Panc1 (cell line): ENCODE results near the gene PCF11. TPM values are rescaled to one million over a fixed set of nuclear protein-coding genes. Genes with fewer than 3 reads are reported as not detected.

Source experiments
- ATAC-seq: fragments of 200-7000 bp; cut with Tn5 transposase; 2 replicates; pipeline ENCODE4 v1.9.1; 2020; ENCODE audit warnings: mild to moderate bottlenecking, moderate library complexity
- BruUV-seq: library from RNA; stranded (reverse); fragments of 400-500 nt; replicated peaks from 2 replicates; lab custom pipeline; 2021; lab: Mats Ljungman, UMichigan
- CTCF ChIA-PET: fragments of 300-600 bp; sonication (Branson Sonifier 250); formaldehyde crosslinking; loops from one replicate; lab custom pipeline; 2022; ENCODE audit warnings: antibody characterized with exemption; lab: Charles Lee
- POLR2A ChIA-PET: fragments of 300-600 bp; sonication (Branson Sonifier 250); formaldehyde crosslinking; loops from one replicate; lab custom pipeline; 2022; ENCODE audit warnings: antibody characterized with exemption; lab: Charles Lee
- DNase-seq: peaks from one replicate; pipeline ENCODE4 v3.0.0-alpha.2; 2010; ENCODE audit warnings: low read depth, low spot score
- H3K27ac ChIP-seq: 2 replicates; pipeline ENCODE4 v1.5.1; 2011; ENCODE audit warnings: mild to moderate bottlenecking, low read length, inconsistent platforms
- H3K27me3 ChIP-seq: fragments of 200-500 bp; sonication (Bioruptor generic); 2 replicates; pipeline ENCODE4 v1.6.0; 2014; ENCODE audit warnings: low read length, inconsistent platforms; ENCODE audit not compliant: control insufficient read depth, insufficient read depth
- H3K36me3 ChIP-seq: fragments of 200-500 bp; sonication (Bioruptor generic); 2 replicates; pipeline ENCODE4 v1.5.1; 2014; ENCODE audit warnings: inconsistent platforms, mild to moderate bottlenecking, low read length, moderate library complexity; ENCODE audit not compliant: control insufficient read depth, insufficient read depth
- H3K4me1 ChIP-seq: 2 replicates; pipeline ENCODE4 v1.5.1; 2011; ENCODE audit warnings: inconsistent platforms, mild to moderate bottlenecking, low read length, moderate library complexity; ENCODE audit not compliant: control insufficient read depth, insufficient read depth
- H3K4me3 ChIP-seq, 2 experiments: 2 replicates each; pipeline ENCODE4 v1.5.1; 2011 to 2012; ENCODE audit warnings: low read depth in 2 of 2, low read length in 2 of 2, mild to moderate bottlenecking in 2 of 2, inconsistent platforms in 1 of 2, moderate library complexity in 1 of 2
- H3K9me3 ChIP-seq: fragments of 200-500 bp; sonication (Bioruptor generic); 2 replicates; pipeline ENCODE4 v1.5.1; 2014; ENCODE audit warnings: low read depth, mild to moderate bottlenecking, inconsistent platforms, low read length, moderate library complexity; ENCODE audit not compliant: control insufficient read depth, insufficient read depth
- POLR2AphosphoS5 ChIP-seq: IDR thresholded peaks from 2 replicates; pipeline ENCODE4 v1.6.1; 2012; ENCODE audit warnings: mild to moderate bottlenecking, low read depth, low read length, moderate library complexity
- SIN3A ChIP-seq: IDR thresholded peaks from 2 replicates; pipeline ENCODE4 v1.6.1; 2012; ENCODE audit warnings: low read depth, mild to moderate bottlenecking, low read length, moderate library complexity, borderline replicate concordance; ENCODE audit not compliant: insufficient read depth
- TCF7L2 ChIP-seq: IDR thresholded peaks from 2 replicates; pipeline ENCODE4 v1.6.1; 2011; ENCODE audit warnings: mild to moderate bottlenecking, low read depth, low read length, inconsistent platforms
- in situ Hi-C: cut with HindIII; loops from 2 replicates; pipeline ENCODE4 v1.10.0; 2016; ENCODE audit warnings: low sequenced_read_pairs, low pct_unique_long_range_greater_than_20kb
- intact Hi-C: fragments of 100-400 bp; cut with micrococcal nuclease; formaldehyde crosslinking; loops from one replicate; pipeline ENCODE4 v1.10.0; 2022; ENCODE audit not compliant: unreplicated experiment
- total RNA-seq: library from RNA; stranded (reverse); gene quantifications from one replicate; pipeline ENCODE4 v1.2.1, GENCODE V29; 2021; ENCODE audit not compliant: unreplicated experiment
- TF ChIP-seq, protein P1 (sequence below): fragments of 450-650 bp; IDR thresholded peaks from 2 replicates; pipeline ENCODE4 v1.5.1; 2017; ENCODE audit warnings: mild to moderate bottlenecking
- TF ChIP-seq, protein P2 (sequence below), 2 experiments: IDR thresholded peaks; 2 replicates each; pipeline ENCODE4 v1.6.1; 2011 to 2012; ENCODE audit warnings: low read depth in 2 of 2, control low read depth in 1 of 2, low read length in 1 of 2, mild to moderate bottlenecking in 1 of 2, moderate library complexity in 1 of 2; ENCODE audit not compliant: insufficient read depth in 1 of 2

The PCF11 gene
- total RNA-seq, 1 experiment from 2014 or later, result 56.6 TPM

DNA sequence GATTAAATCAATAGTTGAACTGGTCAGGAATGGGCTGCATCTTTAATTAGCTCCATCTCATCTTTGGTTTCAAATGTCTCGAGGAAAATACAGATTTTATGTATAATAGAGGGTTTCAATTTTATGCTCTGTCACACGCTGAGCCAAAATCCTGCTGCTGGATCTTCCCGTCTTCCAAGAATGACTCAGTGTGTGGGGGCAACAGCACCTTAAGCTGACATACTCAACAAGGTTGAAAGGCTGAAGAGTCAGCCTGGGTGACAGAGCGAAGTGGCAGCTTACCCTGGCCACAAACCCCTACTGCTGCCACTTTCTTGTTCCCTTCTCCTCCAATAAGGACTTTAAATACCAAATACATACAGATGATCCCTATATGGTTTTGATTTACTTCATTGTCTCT lies 9.0 kb upstream of the PCF11 start:
- no peaks in the 10 kb centered on the region for H3K9me3 ChIP-seq
- no peaks in the 10 kb centered on the region for H3K36me3 ChIP-seq
- in situ Hi-C loops, result no loop called here
- no TSS peak for BruUV-seq
- TF ChIP-seq POLR2AphosphoS5 (no peak), SIN3A (no peak), TCF7L2 (no peak)
- TF ChIP-seq, protein P1, sequence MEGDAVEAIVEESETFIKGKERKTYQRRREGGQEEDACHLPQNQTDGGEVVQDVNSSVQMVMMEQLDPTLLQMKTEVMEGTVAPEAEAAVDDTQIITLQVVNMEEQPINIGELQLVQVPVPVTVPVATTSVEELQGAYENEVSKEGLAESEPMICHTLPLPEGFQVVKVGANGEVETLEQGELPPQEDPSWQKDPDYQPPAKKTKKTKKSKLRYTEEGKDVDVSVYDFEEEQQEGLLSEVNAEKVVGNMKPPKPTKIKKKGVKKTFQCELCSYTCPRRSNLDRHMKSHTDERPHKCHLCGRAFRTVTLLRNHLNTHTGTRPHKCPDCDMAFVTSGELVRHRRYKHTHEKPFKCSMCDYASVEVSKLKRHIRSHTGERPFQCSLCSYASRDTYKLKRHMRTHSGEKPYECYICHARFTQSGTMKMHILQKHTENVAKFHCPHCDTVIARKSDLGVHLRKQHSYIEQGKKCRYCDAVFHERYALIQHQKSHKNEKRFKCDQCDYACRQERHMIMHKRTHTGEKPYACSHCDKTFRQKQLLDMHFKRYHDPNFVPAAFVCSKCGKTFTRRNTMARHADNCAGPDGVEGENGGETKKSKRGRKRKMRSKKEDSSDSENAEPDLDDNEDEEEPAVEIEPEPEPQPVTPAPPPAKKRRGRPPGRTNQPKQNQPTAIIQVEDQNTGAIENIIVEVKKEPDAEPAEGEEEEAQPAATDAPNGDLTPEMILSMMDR, result no peak
- TF ChIP-seq, protein P2, sequence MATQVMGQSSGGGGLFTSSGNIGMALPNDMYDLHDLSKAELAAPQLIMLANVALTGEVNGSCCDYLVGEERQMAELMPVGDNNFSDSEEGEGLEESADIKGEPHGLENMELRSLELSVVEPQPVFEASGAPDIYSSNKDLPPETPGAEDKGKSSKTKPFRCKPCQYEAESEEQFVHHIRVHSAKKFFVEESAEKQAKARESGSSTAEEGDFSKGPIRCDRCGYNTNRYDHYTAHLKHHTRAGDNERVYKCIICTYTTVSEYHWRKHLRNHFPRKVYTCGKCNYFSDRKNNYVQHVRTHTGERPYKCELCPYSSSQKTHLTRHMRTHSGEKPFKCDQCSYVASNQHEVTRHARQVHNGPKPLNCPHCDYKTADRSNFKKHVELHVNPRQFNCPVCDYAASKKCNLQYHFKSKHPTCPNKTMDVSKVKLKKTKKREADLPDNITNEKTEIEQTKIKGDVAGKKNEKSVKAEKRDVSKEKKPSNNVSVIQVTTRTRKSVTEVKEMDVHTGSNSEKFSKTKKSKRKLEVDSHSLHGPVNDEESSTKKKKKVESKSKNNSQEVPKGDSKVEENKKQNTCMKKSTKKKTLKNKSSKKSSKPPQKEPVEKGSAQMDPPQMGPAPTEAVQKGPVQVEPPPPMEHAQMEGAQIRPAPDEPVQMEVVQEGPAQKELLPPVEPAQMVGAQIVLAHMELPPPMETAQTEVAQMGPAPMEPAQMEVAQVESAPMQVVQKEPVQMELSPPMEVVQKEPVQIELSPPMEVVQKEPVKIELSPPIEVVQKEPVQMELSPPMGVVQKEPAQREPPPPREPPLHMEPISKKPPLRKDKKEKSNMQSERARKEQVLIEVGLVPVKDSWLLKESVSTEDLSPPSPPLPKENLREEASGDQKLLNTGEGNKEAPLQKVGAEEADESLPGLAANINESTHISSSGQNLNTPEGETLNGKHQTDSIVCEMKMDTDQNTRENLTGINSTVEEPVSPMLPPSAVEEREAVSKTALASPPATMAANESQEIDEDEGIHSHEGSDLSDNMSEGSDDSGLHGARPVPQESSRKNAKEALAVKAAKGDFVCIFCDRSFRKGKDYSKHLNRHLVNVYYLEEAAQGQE (IDR thresholded peaks at IDR 0.05; ENCODE audit: insufficient read depth in 1 of 2, low read depth in 2 of 2, low read length in 1 of 2), result no peak
- H3K27ac ChIP-seq, result no peak overlapping the region
- H3K4me3 ChIP-seq, result no peak overlapping the region
- POLR2A ChIA-PET, result no interaction called here
- DNase-seq (no peak), ATAC-seq (no peak)
- intact Hi-C loops, result no loop called here
- H3K4me1 ChIP-seq, result no peaks in the 10 kb centered on the region
- H3K27me3 ChIP-seq, result no peaks in the 10 kb centered on the region
- CTCF ChIA-PET, result no interaction called here

DNA sequence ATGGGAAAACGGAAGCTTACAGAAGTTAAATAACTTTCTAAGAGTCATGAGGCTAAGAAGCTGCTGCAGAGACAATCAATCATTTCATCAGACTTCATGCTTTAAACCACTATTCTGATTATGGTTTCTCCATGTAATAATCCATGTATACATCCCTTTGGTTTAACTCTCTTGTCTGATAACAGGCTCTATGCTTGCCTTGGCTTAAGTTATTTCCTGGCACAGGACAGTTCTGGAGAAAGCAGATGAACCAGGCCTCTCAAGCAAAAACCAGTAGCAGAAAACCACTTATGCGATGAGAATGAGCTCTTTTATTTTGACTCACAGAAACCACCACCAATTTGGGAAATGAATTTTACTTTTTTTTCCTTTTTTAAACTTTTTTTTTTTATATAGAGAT lies 6.5 kb upstream of the PCF11 start:
- POLR2A ChIA-PET, result interaction anchor here (0.6 to 0.7 kb wide), 2 partner anchors 35 to 59 kb away, joined by 5 read pairs; no protein-coding TSS in a partner anchor
- Histone ChIP-seq H3K4me1 (no peaks in the 10 kb centered on the region), H3K9me3 (no peaks in the 10 kb centered on the region), H3K27ac (no peak overlapping the region), H3K27me3 (no peaks in the 10 kb centered on the region), H3K36me3 (no peaks in the 10 kb centered on the region), H3K4me3 (no peak overlapping the region)
- in situ Hi-C loops, result no loop called here
- intact Hi-C loops, result loop anchor here (10.0 kb wide), 1 partner anchor 246 kb away; the partner anchor contains the start of genes DDIAS and PRCP
- DNase-seq, result no peak
- ATAC-seq, result no peak
- CTCF ChIA-PET, result no interaction called here
- TF ChIP-seq, protein P1, result no peak
- TF ChIP-seq SIN3A, result no peak
- TF ChIP-seq TCF7L2, result no peak
- TF ChIP-seq, protein P2 (IDR thresholded peaks at IDR 0.05; ENCODE audit: insufficient read depth in 1 of 2, low read depth in 2 of 2, low read length in 1 of 2), result no peak
- TF ChIP-seq POLR2AphosphoS5, result no peak
- no TSS peak for BruUV-seq
